ENCODE results near the gene MYO9B.
A peak's percentile ranks its signal among the peaks of the same experiment; 100 is the strongest.

MYO9B gene

GRCh38 chr19:17209126-17210036 is 133.8 kb downstream of the MYO9B start:
- no peak overlapping the region for H3K27ac ChIP-seq
- TF ChIP-seq CTCF (conservative IDR thresholded peaks at IDR 0.05), result no peak

DNA sequence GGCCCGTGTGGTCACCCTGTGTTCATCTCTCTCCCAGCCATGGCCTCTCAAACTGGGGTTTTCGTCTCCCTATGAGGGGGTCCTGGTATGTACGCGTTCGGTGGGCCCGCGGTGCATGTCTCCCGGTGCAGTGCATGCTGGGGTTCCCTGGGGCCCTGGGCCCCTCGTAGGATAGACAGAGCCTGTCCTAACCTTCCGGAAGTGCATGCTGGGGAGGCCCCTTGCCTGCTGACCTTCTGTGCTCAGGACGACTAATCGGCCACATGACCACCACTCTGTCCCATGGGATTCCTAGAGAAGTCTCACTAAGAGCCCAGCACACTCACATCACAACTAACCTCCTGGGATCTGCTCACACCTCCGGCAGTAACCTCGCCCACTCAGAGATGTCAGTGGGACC is 134.7 kb downstream of the MYO9B start:
- no peak overlapping the region for H3K27ac ChIP-seq
- TF ChIP-seq CTCF (conservative IDR thresholded peaks at IDR 0.05), result no peak

GRCh38 chr19:17211547-17212446 is 136.2 kb downstream of the MYO9B start:
- no peak for TF ChIP-seq CTCF (conservative IDR thresholded peaks at IDR 0.05)
- H3K27ac ChIP-seq, result no peak overlapping the region

DNA sequence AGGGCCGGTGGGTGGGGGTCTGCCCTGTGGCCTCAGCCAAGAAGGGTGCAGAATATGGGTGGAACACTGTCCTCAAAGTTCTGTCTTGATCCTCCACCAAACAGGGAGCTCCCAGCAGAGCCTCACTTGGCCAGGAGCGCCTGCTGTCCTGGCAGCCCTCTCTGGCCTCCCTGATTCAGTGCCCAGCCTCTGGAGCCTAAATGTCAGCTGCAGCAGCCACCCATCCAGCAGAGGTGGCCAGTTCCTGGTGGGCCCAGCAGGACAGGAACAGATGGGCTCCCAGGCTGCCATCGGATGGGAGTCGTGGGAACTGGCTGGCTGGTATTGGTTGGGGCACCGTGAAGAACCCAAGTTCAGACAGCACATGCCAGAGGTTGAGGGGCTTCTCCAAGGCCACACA is 137.8 kb downstream of the MYO9B start:
- no peak for TF ChIP-seq CTCF (conservative IDR thresholded peaks at IDR 0.05)
- H3K27ac ChIP-seq, result no peak overlapping the region

GRCh38 chr19:17214508-17215126 is 139.0 kb downstream of the MYO9B start:
- no peak for TF ChIP-seq CTCF (conservative IDR thresholded peaks at IDR 0.05)
- peak overlapping the region; percentile 95 for H3K27ac ChIP-seq

GRCh38 chr19:17215127-17215971 is 139.8 kb downstream of the MYO9B start, which contains the start of gene USE1:
TSS of gene USE1 (plus strand) at chr19:17215357. CDS start at chr19:17215406, 49 bp downstream.
- peak within 1 kb of the TSS; percentile 95 for H3K27ac ChIP-seq
- no peak for TF ChIP-seq CTCF (conservative IDR thresholded peaks at IDR 0.05)

Measured in VCaP (cell line).